ENCODE results near the gene BBIP1. TPM values are rescaled to one million over a fixed set of nuclear protein-coding genes. Genes with fewer than 3 reads are reported as not detected.
A peak's percentile ranks its signal among the peaks of the same experiment; 100 is the strongest.

The BBIP1 gene
- total RNA-seq, 4 donors from 2014 or later: 27.1 to 40.2 (median 28.7) TPM

DNA sequence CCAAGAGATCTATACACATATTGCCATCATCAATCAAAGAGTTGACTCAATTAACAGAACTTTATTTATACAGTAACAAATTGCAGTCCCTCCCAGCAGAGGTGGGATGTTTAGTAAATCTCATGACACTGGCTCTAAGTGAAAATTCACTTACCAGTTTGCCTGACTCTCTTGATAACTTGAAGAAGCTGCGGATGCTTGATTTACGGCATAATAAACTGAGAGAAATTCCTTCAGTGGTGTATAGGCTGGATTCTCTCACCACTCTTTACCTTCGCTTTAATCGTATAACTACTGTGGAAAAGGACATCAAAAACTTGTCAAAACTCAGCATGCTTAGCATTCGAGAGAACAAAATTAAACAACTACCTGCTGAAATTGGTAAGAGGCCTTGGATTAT, 45.7 kb upstream of the BBIP1 start:
- no peaks in the 10 kb centered on the region for H3K9me3 ChIP-seq
- H3K27ac ChIP-seq: no peak overlapping the region
- 92 to 98% methylated on average over 5 of the region's 5 CpGs for WGBS, 2 donors (ENCODE audit: low coverage in 1 of 2)
- ATAC-seq: no peak
- H3K4me1 ChIP-seq: peaks cover 2 to 61% (median 3%) of the 10 kb centered on the region in 3 donors
- no peak for TF ChIP-seq POLR2AphosphoS5 (IDR thresholded peaks at IDR 0.05)
- TF ChIP-seq, protein P1, sequence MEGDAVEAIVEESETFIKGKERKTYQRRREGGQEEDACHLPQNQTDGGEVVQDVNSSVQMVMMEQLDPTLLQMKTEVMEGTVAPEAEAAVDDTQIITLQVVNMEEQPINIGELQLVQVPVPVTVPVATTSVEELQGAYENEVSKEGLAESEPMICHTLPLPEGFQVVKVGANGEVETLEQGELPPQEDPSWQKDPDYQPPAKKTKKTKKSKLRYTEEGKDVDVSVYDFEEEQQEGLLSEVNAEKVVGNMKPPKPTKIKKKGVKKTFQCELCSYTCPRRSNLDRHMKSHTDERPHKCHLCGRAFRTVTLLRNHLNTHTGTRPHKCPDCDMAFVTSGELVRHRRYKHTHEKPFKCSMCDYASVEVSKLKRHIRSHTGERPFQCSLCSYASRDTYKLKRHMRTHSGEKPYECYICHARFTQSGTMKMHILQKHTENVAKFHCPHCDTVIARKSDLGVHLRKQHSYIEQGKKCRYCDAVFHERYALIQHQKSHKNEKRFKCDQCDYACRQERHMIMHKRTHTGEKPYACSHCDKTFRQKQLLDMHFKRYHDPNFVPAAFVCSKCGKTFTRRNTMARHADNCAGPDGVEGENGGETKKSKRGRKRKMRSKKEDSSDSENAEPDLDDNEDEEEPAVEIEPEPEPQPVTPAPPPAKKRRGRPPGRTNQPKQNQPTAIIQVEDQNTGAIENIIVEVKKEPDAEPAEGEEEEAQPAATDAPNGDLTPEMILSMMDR (IDR thresholded peaks at IDR 0.05): no peak
- no peak for TF ChIP-seq POLR2A (IDR thresholded peaks at IDR 0.05)
- TF ChIP-seq EP300 (IDR thresholded peaks at IDR 0.05): no peak
- H3K36me3 ChIP-seq: no peaks in the 10 kb centered on the region
- no peaks in the 10 kb centered on the region for H3K27me3 ChIP-seq
- no peak overlapping the region for H3K4me3 ChIP-seq

DNA sequence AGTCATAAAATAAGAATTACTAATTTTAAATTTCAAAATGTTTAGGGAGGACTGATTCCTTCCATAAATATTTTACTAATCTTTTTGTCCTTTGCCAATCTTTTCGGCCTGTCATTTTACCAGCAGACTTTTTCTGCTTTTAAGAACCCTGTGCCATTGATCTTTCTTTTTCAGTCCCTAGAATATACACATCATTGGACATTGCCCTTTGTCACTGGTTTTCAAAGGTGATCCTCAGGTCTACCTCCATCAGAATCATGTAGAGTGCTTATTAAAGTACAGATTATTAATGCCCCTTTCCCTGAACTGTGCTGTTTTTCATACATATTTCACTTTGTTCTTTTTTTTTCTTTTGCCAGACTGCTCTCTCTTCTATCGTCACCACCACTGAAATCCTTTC, 44.2 kb upstream of the BBIP1 start:
- Histone ChIP-seq H3K27ac (no peak overlapping the region), H3K9me3 (no peaks in the 10 kb centered on the region), H3K36me3 (no peaks in the 10 kb centered on the region), H3K4me1 (peaks cover 8 to 75% (median 10%) of the 10 kb centered on the region in 3 donors), H3K4me3 (no peak overlapping the region), H3K27me3 (no peaks in the 10 kb centered on the region)
- TF ChIP-seq, protein P1 (IDR thresholded peaks at IDR 0.05): no peak
- no peak for TF ChIP-seq EP300 (IDR thresholded peaks at IDR 0.05)
- no peak for TF ChIP-seq POLR2AphosphoS5 (IDR thresholded peaks at IDR 0.05)
- WGBS, 2 donors (ENCODE audit: low coverage in 1 of 2): 27 to 64% methylated on average over 2 of the region's 2 CpGs
- no peak for ATAC-seq

DNA sequence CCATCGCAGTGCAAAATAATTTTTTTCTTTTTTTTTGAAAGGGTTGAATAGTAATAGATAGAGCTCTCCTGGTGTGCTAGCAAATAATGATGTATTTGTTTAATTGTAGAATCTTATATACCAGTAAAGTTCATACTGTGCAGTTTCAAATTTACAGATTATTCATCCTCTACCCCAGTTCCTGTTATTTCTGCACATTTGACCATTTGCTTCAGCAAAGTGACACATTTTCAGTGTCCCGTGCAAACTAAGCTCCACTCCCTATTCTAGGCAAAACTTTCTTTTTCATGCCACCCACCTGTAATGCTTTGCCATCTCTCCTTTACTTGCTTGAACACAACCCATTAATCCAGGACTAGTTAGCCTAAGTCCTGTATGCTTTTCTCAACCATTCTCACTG, 43.5 kb upstream of the BBIP1 start:
- no peak for ATAC-seq
- Histone ChIP-seq H3K4me1 (peaks cover 8 to 80% (median 10%) of the 10 kb centered on the region in 3 donors), H3K4me3 (no peak overlapping the region), H3K9me3 (no peaks in the 10 kb centered on the region), H3K27ac (no peak overlapping the region), H3K27me3 (no peaks in the 10 kb centered on the region), H3K36me3 (no peaks in the 10 kb centered on the region)
- TF ChIP-seq EP300 (IDR thresholded peaks at IDR 0.05) (no peak), POLR2AphosphoS5 (IDR thresholded peaks at IDR 0.05) (no peak), POLR2A (IDR thresholded peaks at IDR 0.05) (no peak)
- TF ChIP-seq, protein P1 (IDR thresholded peaks at IDR 0.05): no peak
- WGBS, 2 donors (ENCODE audit: low coverage in 1 of 2): 79 to 96% methylated on average over 2 of the region's 2 CpGs

DNA sequence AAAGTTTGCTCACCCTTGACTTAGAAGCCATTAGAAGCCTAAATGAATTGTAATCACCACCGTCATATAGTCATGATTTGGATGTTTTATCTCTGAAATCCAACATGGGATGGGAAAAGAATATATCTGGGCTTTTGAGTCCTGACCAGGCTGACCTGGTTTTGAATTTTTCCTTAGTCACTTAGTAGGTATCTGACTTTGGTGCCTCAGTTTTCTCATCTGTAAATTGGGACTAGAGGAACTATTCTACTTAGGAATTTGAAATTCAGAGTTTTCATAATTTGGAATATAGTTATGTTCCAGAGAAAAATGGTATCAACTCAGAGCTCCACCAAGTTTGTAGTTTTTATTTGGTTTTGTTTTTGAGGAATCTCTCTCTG, 41.3 kb upstream of the BBIP1 start:
- TF ChIP-seq POLR2AphosphoS5 (IDR thresholded peaks at IDR 0.05) (no peak), POLR2A (IDR thresholded peaks at IDR 0.05) (no peak), EP300 (IDR thresholded peaks at IDR 0.05) (no peak)
- TF ChIP-seq, protein P1 (IDR thresholded peaks at IDR 0.05): no peak
- H3K27ac ChIP-seq: no peak overlapping the region
- WGBS, 2 donors (ENCODE audit: low coverage in 1 of 2): 90 to 100% methylated on average over 1 of the region's 1 CpG
- H3K36me3 ChIP-seq: no peaks in the 10 kb centered on the region
- H3K27me3 ChIP-seq: no peaks in the 10 kb centered on the region
- H3K4me1 ChIP-seq: peaks cover 8 to 71% (median 10%) of the 10 kb centered on the region in 3 donors
- no peaks in the 10 kb centered on the region for H3K9me3 ChIP-seq
- ATAC-seq: no peak
- H3K4me3 ChIP-seq: no peak overlapping the region

DNA sequence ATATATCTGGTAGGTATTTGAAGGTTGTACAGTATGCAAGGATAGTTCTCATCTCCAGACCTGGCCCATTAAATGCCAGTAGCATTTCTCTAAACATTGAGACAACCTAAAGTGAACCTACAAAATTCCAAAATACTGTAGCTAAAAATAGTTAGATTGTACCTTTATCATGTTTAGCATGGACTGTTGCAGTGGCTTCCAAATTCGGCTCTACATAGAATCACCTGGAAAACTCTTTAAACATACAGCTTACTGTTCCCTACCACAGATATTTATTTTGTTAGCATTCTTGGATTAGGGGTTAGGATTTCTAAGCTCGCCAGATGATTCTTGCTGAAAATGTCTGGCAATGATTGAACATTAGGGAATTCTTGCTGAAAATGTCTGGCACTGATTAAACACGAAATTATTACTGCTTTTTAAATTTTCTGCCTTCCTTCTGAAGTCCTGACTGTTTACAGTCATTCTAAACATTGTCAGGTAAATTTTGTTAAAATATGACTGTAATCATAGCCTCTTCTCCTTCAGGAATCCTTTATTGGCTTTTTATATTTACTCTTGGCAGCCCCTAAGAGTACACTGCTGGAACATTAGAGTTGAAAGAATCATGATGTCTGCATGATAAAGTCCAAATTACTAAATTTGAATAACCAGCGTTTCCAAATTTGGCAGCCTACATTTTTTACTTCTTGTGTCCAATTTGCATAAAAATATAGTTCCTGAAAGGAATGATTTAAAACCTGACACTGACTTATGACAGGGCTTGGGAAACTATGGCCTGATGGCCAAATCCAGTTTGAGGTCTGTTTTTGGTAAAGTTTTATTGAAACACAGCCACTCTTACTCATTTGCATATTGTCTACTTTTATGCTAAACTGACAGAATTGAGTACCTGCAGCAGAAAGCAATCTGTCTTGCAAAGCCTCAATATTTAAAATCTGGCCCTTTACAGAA, 40.7 kb upstream of the BBIP1 start:
- peaks cover 8 to 66% (median 10%) of the 10 kb centered on the region in 3 donors for H3K4me1 ChIP-seq
- H3K36me3 ChIP-seq: no peaks in the 10 kb centered on the region

More for the DNA sequence above, 40.7 kb upstream of the BBIP1 start:
- H3K4me3 ChIP-seq: no peak overlapping the region
- no peaks in the 10 kb centered on the region for H3K27me3 ChIP-seq
- peak overlapping the region in 2 of 4 donors; percentile 15 to 24 for H3K27ac ChIP-seq
- no peak for TF ChIP-seq POLR2A (IDR thresholded peaks at IDR 0.05)
- TF ChIP-seq, protein P1 (IDR thresholded peaks at IDR 0.05): no peak
- H3K9me3 ChIP-seq: no peaks in the 10 kb centered on the region
- no peak for ATAC-seq
- 13 to 21% methylated on average over 4 of the region's 4 CpGs for WGBS, 2 donors (ENCODE audit: low coverage in 1 of 2)
